K562 (cell line): ENCODE results near the gene PARD3B. TPM values are rescaled to one million over a fixed set of nuclear protein-coding genes. Genes with fewer than 3 reads are reported as not detected.

Experiments
- ATAC-seq: fragments of 200-7000 bp; cut with Tn5 transposase; 3 replicates; pipeline ENCODE4 v1.9.1; 2020; ENCODE audit warnings: moderate library complexity
- BruUV-seq: library from RNA; stranded (reverse); fragments of 400-500 nt; replicated peaks from 2 replicates; lab custom pipeline; 2021; lab: Mats Ljungman, UMichigan
- CTCF ChIA-PET: fragments of 300-600 bp; formaldehyde crosslinking; extraction: SDS; loops from one replicate; lab custom pipeline; 2021; ENCODE audit warnings: low intra/inter-chr PET ratio; lab: Yijun Ruan, JAX
- POLR2A ChIA-PET: fragments of 300-600, 350-650 bp; sonication (Branson Sonifier 250); formaldehyde crosslinking; extraction: SDS; loops from one replicate; lab custom pipeline; 2021; ENCODE audit warnings: antibody characterized with exemption, inconsistent platforms; lab: Yijun Ruan, JAX
- DNase-seq, 4 experiments: peaks; one replicate each; pipeline versions ENCODE4 v3.0.0 to v3.0.0-alpha.2; 2011 to 2018; ENCODE audit warnings: low spot score in 3 of 4, mixed read lengths in 3 of 4; ENCODE audit errors: extremely low read depth in 1 of 4
- FAIRE-seq: peaks from 2 replicates; lab custom pipeline; 2011; peaks lifted over from hg19 to GRCh38; lab: Jason Lieb, UNC
- H2AFZ ChIP-seq: 2 replicates; pipeline ENCODE4 v1.6.0; 2011; ENCODE audit warnings: low read depth, low read length, control low read depth, inconsistent platforms
- H3K27ac ChIP-seq: fragments of 200-600 bp; 3 replicates; pipeline ENCODE4 v1.8.0; 2011; ENCODE audit warnings: low read depth, mild to moderate bottlenecking, control low read depth, inconsistent platforms, low read length, moderate library complexity, mixed read lengths; ENCODE audit errors: extremely low read depth
- H3K27me3 ChIP-seq, 2 experiments: fragments of 300-600 bp in 1 of 2; 2 replicates in 1 of 2; 3 replicates in 1 of 2; pipeline versions ENCODE4 v1.6.0 to v1.8.0; 2011; ENCODE audit warnings: inconsistent platforms in 2 of 2, low read length in 2 of 2, mild to moderate bottlenecking in 1 of 2, mixed read lengths in 1 of 2, moderate library complexity in 1 of 2; ENCODE audit not compliant: control insufficient read depth in 2 of 2, insufficient read depth in 2 of 2
- H3K36me3 ChIP-seq: fragments of 300-600 bp; 3 replicates; pipeline ENCODE4 v1.8.0; 2011; ENCODE audit warnings: mild to moderate bottlenecking, low read length, inconsistent platforms; ENCODE audit not compliant: control insufficient read depth, insufficient read depth
- H3K4me1 ChIP-seq, 2 experiments: fragments of 200-600 bp in 1 of 2; replicated peaks in 1 of 2; 2 replicates in 1 of 2; 3 replicates in 1 of 2; pipeline versions ENCODE4 v1.5.1 to v1.8.0; 2011; ENCODE audit warnings: inconsistent platforms in 2 of 2, low read length in 2 of 2, mild to moderate bottlenecking in 1 of 2, mixed read lengths in 1 of 2, moderate library complexity in 1 of 2; ENCODE audit not compliant: control insufficient read depth in 2 of 2, insufficient read depth in 2 of 2
- H3K4me2 ChIP-seq: 2 replicates; pipeline ENCODE4 v1.6.1; 2011; ENCODE audit warnings: low read length, control low read depth, inconsistent platforms, mixed read lengths; ENCODE audit not compliant: insufficient read depth
- H3K4me3 ChIP-seq: fragments of 200-600 bp; sonication (generic), shearing (Covaris generic); 2 replicates; pipeline ENCODE4 v1.5.1; 2016; ENCODE audit warnings: control low read depth, inconsistent platforms
- H3K79me2 ChIP-seq: fragments of 200-600 bp; 3 replicates; pipeline ENCODE4 v1.8.0; 2011; ENCODE audit warnings: low read length, inconsistent platforms; ENCODE audit not compliant: control insufficient read depth, insufficient read depth
- H3K9ac ChIP-seq, 2 experiments: 2 replicates each; pipeline versions ENCODE4 v1.6.0 to v1.6.1; 2011; ENCODE audit warnings: low read depth in 2 of 2, low read length in 2 of 2, control low read depth in 1 of 2, inconsistent platforms in 1 of 2, mild to moderate bottlenecking in 1 of 2, mixed read lengths in 1 of 2; ENCODE audit not compliant: insufficient read depth in 1 of 2
- H3K9me1 ChIP-seq: one replicate; pipeline ENCODE4 v1.6.0; 2011; ENCODE audit warnings: inconsistent platforms, mild to moderate bottlenecking, low read length, moderate library complexity; ENCODE audit not compliant: control insufficient read depth, insufficient read depth
- H3K9me3 ChIP-seq: replicated peaks from 2 replicates; pipeline ENCODE4 v1.5.1; 2011; ENCODE audit warnings: low read depth, low read length, inconsistent platforms; ENCODE audit not compliant: control insufficient read depth, insufficient read depth
- H4K20me1 ChIP-seq: replicated peaks from 2 replicates; pipeline ENCODE4 v1.6.1; 2011; ENCODE audit warnings: low read length, inconsistent platforms, mixed read lengths; ENCODE audit not compliant: control insufficient read depth, insufficient read depth
- CREM ChIP-seq: IDR thresholded peaks from 2 replicates; pipeline ENCODE4 v1.6.1; 2014; ENCODE audit warnings: antibody characterized with exemption, low read depth
- EGR1 ChIP-seq: fragments of 450-650 bp; conservative IDR thresholded peaks from 2 replicates; pipeline ENCODE4 v1.6.1; 2017; ENCODE audit warnings: mild to moderate bottlenecking
- ELF1 ChIP-seq: fragments of 200-800 bp; sonication (Bioruptor generic); IDR thresholded peaks from 2 replicates; pipeline ENCODE4 v1.6.1; 2016; ENCODE audit warnings: missing genetic modification characterization, missing compliant biosample characterization
- HLTF ChIP-seq: fragments of 450-650 bp; IDR thresholded peaks from 2 replicates; pipeline ENCODE4 v1.6.1; 2016
- HNRNPUL1 ChIP-seq: fragments of 200-400 bp; formaldehyde crosslinking; IDR thresholded peaks from 2 replicates; pipeline ENCODE4 v1.6.1; 2017; ENCODE audit warnings: low read length
- JUND ChIP-seq, 2 experiments: IDR thresholded peaks; 2 replicates in 1 of 2; 3 replicates in 1 of 2; pipeline ENCODE4 v1.6.1; 2011; ENCODE audit warnings: borderline replicate concordance in 2 of 2, low read depth in 2 of 2, low read length in 2 of 2, improper control_type of control experiment in 1 of 2, missing biosample characterization in 1 of 2, missing genetic modification characterization in 1 of 2, missing genetic modification reagents in 1 of 2
- MCM3 ChIP-seq: fragments of 450-650 bp; IDR thresholded peaks from 2 replicates; pipeline ENCODE4 v1.6.1; 2016
- NCOR1 ChIP-seq: fragments of 450-650 bp; IDR thresholded peaks from 2 replicates; pipeline ENCODE4 v1.6.1; 2016; ENCODE audit warnings: mild to moderate bottlenecking, moderate library complexity
- PHF20 ChIP-seq: fragments of 450-650 bp; IDR thresholded peaks from 2 replicates; pipeline ENCODE4 v1.6.1; 2018; ENCODE audit not compliant: partially characterized antibody
- POLR2AphosphoS2 ChIP-seq: IDR thresholded peaks from 2 replicates; pipeline ENCODE4 v1.6.1; 2012; ENCODE audit warnings: low read length, improper control_type of control experiment
- SMAD4 ChIP-seq: fragments of 250-450 bp; sonication (Bioruptor Pico); conservative IDR thresholded peaks from 2 replicates; pipeline ENCODE4 v1.8.0; 2021; ENCODE audit warnings: inconsistent platforms, mild to moderate bottlenecking, moderate library complexity
- SMARCE1 ChIP-seq: fragments of 450-650 bp; IDR thresholded peaks from 2 replicates; pipeline ENCODE4 v1.7.1; 2016; ENCODE audit warnings: mild to moderate bottlenecking
- ZFP30 ChIP-seq: fragments of 250-450 bp; sonication (Bioruptor Pico); IDR thresholded peaks from 2 replicates; pipeline ENCODE4 v1.8.0; 2022; ENCODE audit warnings: moderate library complexity, mild to moderate bottlenecking, inconsistent platforms, borderline replicate concordance
- ZNF197 ChIP-seq: fragments of 200-800 bp; sonication (Bioruptor generic); IDR thresholded peaks from 2 replicates; pipeline ENCODE4 v1.6.1; 2016; ENCODE audit warnings: low read depth, missing genetic modification characterization, missing compliant biosample characterization
- ZNF707 ChIP-seq: fragments of 250-450 bp; sonication (Bioruptor Pico); conservative IDR thresholded peaks from 2 replicates; pipeline ENCODE4 v1.8.0; 2022; ENCODE audit warnings: inconsistent platforms, mild to moderate bottlenecking, moderate library complexity
- WGBS: fragments of 100-300 bp; shearing (Covaris generic); methylation state at CpG from one replicate; pipeline ENCODE4 v1.1.6; 2016; ENCODE audit warnings: low coverage, mixed read lengths; ENCODE audit not compliant: insufficient coverage; ENCODE audit errors: missing lambda C conversion rate; 5-methylcytosine and 5-hydroxymethylcytosine counted together
- in situ Hi-C: fragments of 300-500 bp; cut with MboI; formaldehyde crosslinking; loops from 4 replicates; pipeline ENCODE4 v1.15.0; 2018; ENCODE audit warnings: inconsistent platforms, mixed read lengths
- intact Hi-C: fragments of 100-400 bp; cut with micrococcal nuclease; formaldehyde crosslinking; loops from 2 replicates; pipeline ENCODE4 v1.14.2; 2022
- polyA plus RNA-seq, 8 experiments: library from polyadenylated mRNA; depleted of rRNA in 4 of 8; stranded (reverse) in 5 of 8; unstranded in 3 of 8; fragments of >200 nt; fragmentation: Nextera tagmentation in 2 of 8; fragmentation: Illumina TruSeq in 1 of 8; extraction: Ambion mirVana in 2 of 8; extraction: Trizol in 1 of 8; gene quantifications; 2 replicates each; pipeline versions ENCODE4 v1.2.1 to v1.2.3, GENCODE V29; 2011 to 2014; ENCODE audit warnings: inconsistent platforms in 1 of 8, missing spikeins in 1 of 8
- total RNA-seq, 7 experiments: library from RNA; depleted of rRNA in 6 of 7; stranded (reverse); fragments of >200 nt in 6 of 7; fragmentation: Illumina TruSeq in 2 of 7; extraction: Trizol in 2 of 7; gene quantifications; 2 replicates each; pipeline versions ENCODE4 v1.2.1 to v1.2.3, GENCODE V29; 2011 to 2021; ENCODE audit warnings: low replicate concordance in 1 of 7
- TF ChIP-seq, protein P1 (sequence below): fragments of 450-650 bp; formaldehyde crosslinking; IDR thresholded peaks from 2 replicates; pipeline ENCODE4 v1.4.0; 2020; ENCODE audit warnings: mild to moderate bottlenecking

The PARD3B gene
- total and polyA plus RNA-seq, 9 of the 15 experiments (the other 6 are each of a cell fraction or from before 2014, with no cell fraction given) = 0.15 to 3.0 (median 1.1) TPM

DNA sequence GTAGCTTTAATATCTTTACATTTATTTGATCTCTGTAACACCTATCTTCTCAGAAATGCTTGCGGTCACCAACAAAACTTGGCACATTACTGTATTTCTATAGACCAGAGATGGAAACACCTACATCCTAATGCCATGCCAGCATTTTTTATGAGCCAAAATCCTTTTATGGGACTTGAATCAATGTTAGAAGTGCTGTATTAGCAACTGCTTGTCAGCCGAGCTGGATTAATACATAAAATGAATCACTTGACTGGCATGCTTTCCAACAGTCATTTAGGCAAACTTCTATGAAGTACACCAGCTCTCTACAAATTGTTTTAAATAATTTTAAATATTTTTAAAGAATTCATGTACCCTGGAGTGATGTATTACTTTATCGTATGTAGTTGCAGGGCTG, 864.1 kb downstream of the PARD3B start:
- no peak overlapping the region for H3K9ac ChIP-seq
- FAIRE-seq (no peak), DNase-seq (no peak), ATAC-seq (no peak)
- H3K4me3 ChIP-seq = no peak overlapping the region
- 11% methylated on average over 3 of the region's 3 CpGs for WGBS
- in situ Hi-C loops = no loop called here
- no TSS peak for BruUV-seq
- H3K27me3 ChIP-seq = no peaks in the 10 kb centered on the region
- no peak for TF ChIP-seq ZFP30 (CRISPR knock-in tag)
- TF ChIP-seq SMARCE1 = no peak
- TF ChIP-seq CREM = no peak
- no peak for TF ChIP-seq ELF1 (tag)
- no peak for TF ChIP-seq ZNF707 (CRISPR knock-in tag)
- no peaks in the 10 kb centered on the region for H3K4me1 ChIP-seq
- H3K79me2 ChIP-seq = no peaks in the 10 kb centered on the region
- CTCF ChIA-PET = no interaction called here
- no peak overlapping the region for H3K27ac ChIP-seq
- no peaks in the 10 kb centered on the region for H4K20me1 ChIP-seq
- H3K9me1 ChIP-seq = no peaks in the 10 kb centered on the region
- POLR2A ChIA-PET = no interaction called here
- no peaks in the 10 kb centered on the region for H3K9me3 ChIP-seq
- intact Hi-C loops = no loop called here
- no peaks in the 10 kb centered on the region for H3K36me3 ChIP-seq
- H3K4me2 ChIP-seq = no peak overlapping the region
- H2AFZ ChIP-seq = no peak overlapping the region

DNA sequence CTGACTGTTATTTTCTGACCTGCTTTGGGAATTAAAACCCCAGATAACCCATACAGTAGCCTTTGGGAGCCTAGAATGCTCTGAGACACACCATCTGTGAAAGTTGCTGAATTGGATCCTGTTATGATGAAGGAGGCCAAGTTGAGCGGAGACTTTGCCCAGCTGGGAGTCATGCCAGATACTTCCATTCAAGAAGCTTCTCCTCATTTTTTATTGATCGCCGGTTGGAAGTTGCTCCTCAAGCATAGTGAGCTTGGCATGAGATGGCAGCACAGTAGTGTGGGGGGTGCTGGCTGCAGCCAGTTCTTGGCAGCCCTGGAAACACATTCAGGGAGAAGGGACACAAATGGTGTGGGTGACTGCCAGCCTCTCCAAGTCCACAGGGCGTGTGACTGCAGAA, 866.3 kb downstream of the PARD3B start:
- H3K9ac ChIP-seq = no peak overlapping the region
- H3K4me1 ChIP-seq = no peaks in the 10 kb centered on the region
- in situ Hi-C loops (no loop called here), intact Hi-C loops (no loop called here)
- H3K4me2 ChIP-seq = no peak overlapping the region
- no peaks in the 10 kb centered on the region for H3K27me3 ChIP-seq
- POLR2A ChIA-PET = no interaction called here
- no peaks in the 10 kb centered on the region for H3K36me3 ChIP-seq
- DNase-seq (no peak), ATAC-seq (no peak)
- no peaks in the 10 kb centered on the region for H3K9me3 ChIP-seq
- H4K20me1 ChIP-seq = no peaks in the 10 kb centered on the region
- CTCF ChIA-PET = no interaction called here
- BruUV-seq = no TSS peak
- TF ChIP-seq HLTF = no peak
- TF ChIP-seq, protein P1, sequence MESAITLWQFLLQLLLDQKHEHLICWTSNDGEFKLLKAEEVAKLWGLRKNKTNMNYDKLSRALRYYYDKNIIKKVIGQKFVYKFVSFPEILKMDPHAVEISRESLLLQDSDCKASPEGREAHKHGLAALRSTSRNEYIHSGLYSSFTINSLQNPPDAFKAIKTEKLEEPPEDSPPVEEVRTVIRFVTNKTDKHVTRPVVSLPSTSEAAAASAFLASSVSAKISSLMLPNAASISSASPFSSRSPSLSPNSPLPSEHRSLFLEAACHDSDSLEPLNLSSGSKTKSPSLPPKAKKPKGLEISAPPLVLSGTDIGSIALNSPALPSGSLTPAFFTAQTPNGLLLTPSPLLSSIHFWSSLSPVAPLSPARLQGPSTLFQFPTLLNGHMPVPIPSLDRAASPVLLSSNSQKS = no peak
- no peak for TF ChIP-seq EGR1
- no peak for TF ChIP-seq ZNF197 (CRISPR knock-in tag)
- TF ChIP-seq MCM3 = no peak
- TF ChIP-seq JUND (IDR thresholded peaks at IDR 0.05; ENCODE audit: borderline replicate concordance, low read depth, low read length) = no peak
- no peak for TF ChIP-seq JUND (tag; IDR thresholded peaks at IDR 0.05; ENCODE audit: borderline replicate concordance, low read depth, low read length)
- no peak for TF ChIP-seq NCOR1
- TF ChIP-seq HNRNPUL1 = no peak
- TF ChIP-seq POLR2AphosphoS2 = no peak
- no peak for TF ChIP-seq PHF20
- no peak for TF ChIP-seq SMAD4 (CRISPR knock-in tag)
- TF ChIP-seq, all 486 proteins: peak for 0
- Histone ChIP-seq H2AFZ (no peak overlapping the region), H3K9me1 (no peaks in the 10 kb centered on the region), H3K4me3 (no peak overlapping the region), H3K27ac (no peak overlapping the region), H3K79me2 (no peaks in the 10 kb centered on the region)
- no peak for FAIRE-seq
- WGBS = 6% methylated on average over 4 of the region's 4 CpGs
